C4-2B (cell line): Measurements from ENCODE around the gene RAE1.
"Not testable (repeated sequence)": the region's sequence is repeated elsewhere in the genome, so short reads cannot be mapped to it uniquely, and the experiment has no call there.

Experiments
- H3K27ac ChIP-seq: fragments of 450-650 bp; 2 replicates; pipeline ENCODE4 v1.5.1; 2017
- CTCF ChIP-seq: fragments of 450-650 bp; conservative IDR thresholded peaks from 2 replicates; pipeline ENCODE4 v1.5.1; 2017; ENCODE audit warnings: mild to moderate bottlenecking
- ZFX ChIP-seq: fragments of 450-650 bp; IDR thresholded peaks from 2 replicates; pipeline ENCODE4 v1.6.1; 2017

Gene RAE1

DNA sequence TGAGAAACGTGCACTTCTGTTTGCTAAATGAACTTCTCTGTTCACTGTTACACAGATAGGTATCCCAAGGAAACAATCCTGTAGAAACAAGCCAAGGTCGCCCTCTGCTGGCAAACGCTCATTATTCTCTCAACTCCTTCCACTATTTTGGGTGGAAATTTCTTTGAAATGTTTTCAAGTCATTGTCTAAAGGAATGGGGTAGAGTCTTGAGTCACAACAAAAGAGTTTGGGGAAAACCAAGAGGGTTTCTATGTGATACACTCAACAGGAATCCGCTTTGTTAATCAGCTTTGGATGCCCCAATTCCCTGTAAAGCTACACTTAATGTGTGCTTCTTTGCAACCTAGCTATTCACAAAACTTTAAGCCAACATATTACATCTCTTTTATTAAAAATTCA, 4.6 kb upstream of the RAE1 start:
- no peak overlapping the region for H3K27ac ChIP-seq
- peak; percentile 90 for TF ChIP-seq CTCF
- no peak for TF ChIP-seq ZFX

- TF ChIP-seq ZFX (no peak), CTCF (no peak)
- no peak overlapping the region for H3K27ac ChIP-seq
Observed at GRCh38 chr20:57347393-57347792, 3.7 kb upstream of the RAE1 start.

GRCh38 chr20:57348200-57348921, 2.7 kb upstream of the RAE1 start:
- not testable (repeated sequence) for H3K27ac ChIP-seq

DNA sequence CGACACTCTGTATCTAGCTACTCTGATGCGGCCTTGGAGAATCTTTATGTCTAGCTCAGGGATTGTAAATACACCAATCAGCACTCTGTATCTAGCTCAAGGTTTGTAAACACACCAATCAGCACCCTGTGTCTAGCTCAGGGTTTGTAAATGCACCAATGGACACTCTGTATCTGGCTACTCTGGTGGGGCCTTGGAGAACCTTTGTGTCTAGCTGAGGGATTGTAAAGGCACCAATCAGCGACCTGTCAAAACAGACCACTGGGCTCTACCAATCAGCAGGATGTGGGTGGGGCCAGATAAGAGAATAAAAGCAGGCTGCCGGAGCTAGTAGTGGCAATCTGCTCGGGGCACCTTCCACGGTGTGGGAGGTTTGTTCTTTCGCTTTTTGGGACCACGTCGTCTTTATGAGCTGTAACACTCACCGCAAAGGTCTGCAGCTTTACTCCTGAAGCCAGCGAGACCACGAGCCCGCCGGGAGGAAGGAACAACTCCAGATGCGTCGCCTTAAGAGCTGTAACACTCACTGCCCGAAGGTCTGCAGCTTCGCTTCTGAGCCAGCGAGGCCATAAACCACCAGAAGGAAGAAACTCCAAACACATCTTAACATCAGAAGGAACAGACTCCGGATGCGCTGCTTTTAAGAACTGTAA, 2.0 kb upstream of the RAE1 start:
- H3K27ac ChIP-seq: not testable (repeated sequence)

- no peak for TF ChIP-seq ZFX
- TF ChIP-seq CTCF: no peak
- no peak overlapping the region for H3K27ac ChIP-seq
Observed at GRCh38 chr20:57350081-57350710, 859 bp upstream of the RAE1 start.

DNA sequence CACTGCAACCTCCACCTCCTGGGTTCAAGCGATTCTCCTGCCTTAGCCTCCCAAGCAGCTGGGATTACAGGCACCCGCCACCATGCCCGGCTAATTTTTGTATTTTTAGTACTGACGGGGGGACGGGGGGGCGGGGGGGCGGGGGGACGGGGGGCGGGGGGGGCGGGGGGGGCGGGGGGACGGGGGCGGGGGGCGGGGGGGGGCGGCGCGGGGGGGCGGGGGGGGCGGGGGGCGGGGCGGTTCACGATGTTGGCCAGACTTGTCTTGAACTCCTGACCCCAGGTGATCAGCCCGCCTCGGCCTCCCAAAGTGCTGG, 371 bp upstream of the RAE1 start:
- peak overlapping the region; percentile 90 for H3K27ac ChIP-seq

GRCh38 chr20:57352305-57352704, 1.2 kb downstream of the RAE1 start:
- TF ChIP-seq ZFX: no peak
- TF ChIP-seq CTCF: no peak
- peak overlapping the region; percentile 90; the same call in 1 of the 2 replicates for H3K27ac ChIP-seq

- H3K27ac ChIP-seq: no peak overlapping the region
- TF ChIP-seq ZFX (no peak), CTCF (peak; percentile 9; the same call in 1 of the 2 replicates)
Observed at GRCh38 chr20:57353351-57353750, 2.3 kb downstream of the RAE1 start.

DNA sequence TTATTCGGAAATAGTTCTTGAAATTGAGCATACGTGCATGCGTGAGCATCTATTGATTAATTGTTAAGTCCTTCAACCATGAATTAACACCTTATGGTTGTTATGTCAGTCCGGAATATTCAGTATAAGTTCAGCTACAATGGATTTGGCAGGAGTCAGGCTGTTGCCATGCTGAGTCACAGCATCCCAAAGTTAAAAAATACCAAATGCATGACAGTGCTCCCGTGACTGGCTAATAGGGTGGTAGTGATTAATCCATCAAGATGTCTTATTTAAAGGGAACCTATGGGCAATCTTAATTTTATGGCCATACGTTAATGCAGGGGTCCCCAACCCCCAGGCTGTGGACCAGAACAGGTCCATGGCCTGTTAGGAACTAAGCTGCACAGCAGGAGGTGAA, 10.5 kb downstream of the RAE1 start:
- TF ChIP-seq ZFX: no peak
- TF ChIP-seq CTCF: no peak

More for the DNA sequence above, 10.5 kb downstream of the RAE1 start:
- H3K27ac ChIP-seq: no peak overlapping the region
